Measurements from ENCODE around the gene NOS1. TPM values are rescaled to one million over a fixed set of nuclear protein-coding genes. Genes with fewer than 3 reads are reported as not detected.

NOS1 gene
- total and polyA plus RNA-seq, 4 donors: 0.05 to 0.66 (median 0.22) TPM

DNA sequence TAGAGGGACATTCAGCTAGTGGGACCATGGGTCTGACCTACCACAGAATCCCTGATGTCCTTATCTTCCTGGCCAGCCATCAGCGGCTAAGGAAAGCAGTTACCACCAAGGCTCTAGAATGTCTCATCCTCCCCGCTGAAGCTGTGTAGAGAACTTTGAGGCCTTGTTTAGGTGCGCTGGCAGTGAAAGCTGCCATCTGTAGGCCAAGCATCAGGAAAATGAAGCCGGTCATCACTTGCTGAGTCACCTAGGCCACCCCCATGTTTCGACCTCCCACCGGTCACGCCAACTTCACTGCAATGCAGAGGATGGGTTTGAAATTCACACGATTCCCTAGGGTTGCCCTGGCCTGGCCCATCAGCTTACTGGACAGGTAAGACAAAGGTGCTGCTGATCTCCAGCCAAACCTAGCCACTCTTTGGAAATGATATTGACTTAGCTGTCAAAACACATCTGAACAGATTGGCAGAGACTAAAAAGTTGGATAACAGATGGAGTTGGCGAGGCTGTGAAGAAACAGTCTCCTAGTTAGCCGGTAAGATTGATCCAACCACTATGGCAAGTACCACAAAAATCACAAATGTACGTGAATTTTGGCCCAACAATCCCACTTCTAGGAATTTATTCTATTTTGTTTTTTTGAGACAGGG, 52.0 kb downstream of the NOS1 start:
- Histone ChIP-seq H3K27me3 (ENCODE audit: control insufficient read depth in 1 of 2, insufficient read depth in 2 of 2, low read length in 1 of 2) (no peaks in the 10 kb centered on the region), H3K36me3 (ENCODE audit: control insufficient read depth in 1 of 2, insufficient read depth in 2 of 2, low read length in 1 of 2) (no peaks in the 10 kb centered on the region), H3K9me3 (ENCODE audit: control insufficient read depth, low read length) (no peaks in the 10 kb centered on the region), H3K27ac (ENCODE audit: low read depth in 1 of 2, low read length in 2 of 2) (no peak overlapping the region), H3K4me3 (ENCODE audit: low read length in 2 of 2) (no peak overlapping the region), H3K4me1 (ENCODE audit: control insufficient read depth in 1 of 2, insufficient read depth in 2 of 2, low read length in 2 of 2) (no peaks in the 10 kb centered on the region)
- DNase-seq (no peak), ATAC-seq (ENCODE audit: low FRiP score) (no peak)
- WGBS, 2 donors: 84 to 87% methylated on average over 11 of the region's 11 CpGs
- intact Hi-C loops (cut with DNase I): no loop called here

DNA sequence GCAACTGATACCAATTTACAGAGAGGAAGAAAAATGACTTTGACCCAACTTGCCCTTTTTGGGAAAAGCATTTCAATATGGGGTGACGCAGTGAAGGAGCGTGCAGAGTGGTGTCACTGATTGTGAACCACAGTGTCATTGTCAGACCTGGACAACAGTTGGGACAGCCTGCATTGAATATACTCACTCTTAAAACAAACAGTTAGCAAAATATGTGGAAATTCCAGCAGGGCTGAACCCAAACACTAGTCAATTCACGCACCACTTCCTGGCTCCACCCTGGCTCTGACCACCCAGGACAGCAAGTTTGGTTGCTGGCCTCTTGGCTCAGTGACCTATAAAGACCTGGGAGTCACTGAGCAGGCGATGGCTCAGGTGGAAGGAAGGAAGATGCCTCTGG, 61.3 kb downstream of the NOS1 start:
- H3K4me1 ChIP-seq (ENCODE audit: control insufficient read depth in 1 of 2, insufficient read depth in 2 of 2, low read length in 2 of 2): no peaks in the 10 kb centered on the region
- no peaks in the 10 kb centered on the region for H3K9me3 ChIP-seq (ENCODE audit: control insufficient read depth, low read length)
- H3K27ac ChIP-seq (ENCODE audit: low read depth in 1 of 2, low read length in 2 of 2): no peak overlapping the region
- intact Hi-C loops (cut with DNase I): no loop called here
- DNase-seq (no peak), ATAC-seq (ENCODE audit: low FRiP score) (no peak)
- WGBS, 2 donors: 7 to 20% methylated on average over 4 of the region's 4 CpGs
- no peaks in the 10 kb centered on the region for H3K27me3 ChIP-seq (ENCODE audit: control insufficient read depth in 1 of 2, insufficient read depth in 2 of 2, low read length in 1 of 2)
- H3K4me3 ChIP-seq (ENCODE audit: low read length in 2 of 2): no peak overlapping the region
- no peaks in the 10 kb centered on the region for H3K36me3 ChIP-seq (ENCODE audit: control insufficient read depth in 1 of 2, insufficient read depth in 2 of 2, low read length in 1 of 2)

DNA sequence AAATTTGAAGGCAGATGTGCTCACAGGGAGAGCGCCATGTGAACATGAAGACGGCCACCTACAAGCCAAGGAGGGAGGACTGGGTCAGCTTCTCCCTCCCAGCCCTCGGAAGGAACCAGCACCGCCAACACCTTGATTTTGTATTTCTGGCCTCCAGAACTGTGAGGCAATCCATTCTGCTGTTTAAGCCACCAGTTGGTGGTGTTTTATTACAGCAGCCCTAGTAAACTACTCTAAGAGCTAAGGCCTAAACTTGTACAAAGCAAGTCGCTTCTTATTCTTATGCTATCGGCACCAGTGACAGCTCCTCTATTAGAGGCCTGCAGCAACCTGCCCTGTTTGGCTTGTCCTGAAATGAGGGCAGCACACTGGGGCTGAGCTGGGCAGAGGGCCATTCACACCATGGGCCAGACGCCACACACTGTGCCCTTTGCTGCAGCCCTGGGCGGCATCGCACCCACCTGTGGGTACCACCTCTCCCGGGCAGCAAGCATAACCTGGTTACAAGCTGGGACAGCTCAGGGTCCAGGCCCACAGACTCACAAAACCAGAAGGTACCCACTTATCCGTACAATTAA, 62.7 kb downstream of the NOS1 start:
- no peak overlapping the region for H3K4me3 ChIP-seq (ENCODE audit: low read length in 2 of 2)
- WGBS, 2 donors: 80 to 90% methylated on average over 11 of the region's 11 CpGs
- H3K27ac ChIP-seq (ENCODE audit: low read depth in 1 of 2, low read length in 2 of 2): no peak overlapping the region
- no peak for ATAC-seq (ENCODE audit: low FRiP score)
- no peaks in the 10 kb centered on the region for H3K27me3 ChIP-seq (ENCODE audit: control insufficient read depth in 1 of 2, insufficient read depth in 2 of 2, low read length in 1 of 2)
- DNase-seq: no peak
- no peaks in the 10 kb centered on the region for H3K9me3 ChIP-seq (ENCODE audit: control insufficient read depth, low read length)
- no peaks in the 10 kb centered on the region for H3K36me3 ChIP-seq (ENCODE audit: control insufficient read depth in 1 of 2, insufficient read depth in 2 of 2, low read length in 1 of 2)
- intact Hi-C loops (cut with DNase I): no loop called here
- H3K4me1 ChIP-seq (ENCODE audit: control insufficient read depth in 1 of 2, insufficient read depth in 2 of 2, low read length in 2 of 2): no peaks in the 10 kb centered on the region

DNA sequence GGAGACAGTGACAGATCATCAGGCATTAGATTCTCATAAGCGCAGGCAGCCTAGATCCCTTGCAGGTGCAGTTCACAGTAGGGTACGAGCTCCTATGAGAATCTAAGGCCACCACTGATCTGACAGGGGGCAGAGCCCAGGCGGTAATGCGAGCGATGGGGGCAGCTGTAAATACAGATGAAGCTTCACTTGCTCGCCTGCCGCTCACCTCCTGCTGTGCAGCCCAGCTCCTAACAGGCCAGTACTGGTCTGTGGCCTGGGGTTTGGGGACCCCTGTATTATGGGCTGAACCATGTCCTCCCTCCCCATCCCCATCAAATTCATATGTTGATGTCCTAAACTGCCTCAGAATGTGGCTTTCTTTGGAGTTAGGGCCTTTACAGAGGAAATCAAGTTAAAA, 63.2 kb downstream of the NOS1 start:
- no peak overlapping the region for H3K27ac ChIP-seq (ENCODE audit: low read depth in 1 of 2, low read length in 2 of 2)
- ATAC-seq (ENCODE audit: low FRiP score) (no peak), DNase-seq (no peak)
- 82 to 87% methylated on average over 7 of the region's 7 CpGs for WGBS, 2 donors
- no peak overlapping the region for H3K4me3 ChIP-seq (ENCODE audit: low read length in 2 of 2)
- intact Hi-C loops (cut with DNase I): no loop called here
- no peaks in the 10 kb centered on the region for H3K9me3 ChIP-seq (ENCODE audit: control insufficient read depth, low read length)
- H3K27me3 ChIP-seq (ENCODE audit: control insufficient read depth in 1 of 2, insufficient read depth in 2 of 2, low read length in 1 of 2): no peaks in the 10 kb centered on the region
- H3K4me1 ChIP-seq (ENCODE audit: control insufficient read depth in 1 of 2, insufficient read depth in 2 of 2, low read length in 2 of 2): no peaks in the 10 kb centered on the region
- no peaks in the 10 kb centered on the region for H3K36me3 ChIP-seq (ENCODE audit: control insufficient read depth in 1 of 2, insufficient read depth in 2 of 2, low read length in 1 of 2)

DNA sequence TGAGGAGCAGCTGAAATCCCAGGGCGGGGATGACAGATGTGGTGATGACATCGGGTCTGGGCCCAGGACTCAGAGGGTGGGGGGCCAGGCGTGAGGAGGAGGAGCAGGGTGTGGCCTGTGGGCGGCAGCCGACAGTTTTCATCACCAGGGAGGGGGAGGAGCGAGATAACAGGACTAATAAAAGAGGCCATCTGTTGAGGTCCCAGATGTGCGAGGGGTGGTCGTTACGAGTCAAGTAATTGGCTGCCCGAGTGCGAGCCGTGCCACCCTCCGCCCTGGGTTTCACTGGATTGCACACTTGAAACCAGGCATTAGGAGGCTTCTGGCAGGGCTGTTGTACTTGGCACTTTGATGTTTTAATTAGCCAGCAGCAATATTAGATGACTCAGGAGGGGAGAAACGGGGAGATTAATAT, 67.2 kb downstream of the NOS1 start:
- no peaks in the 10 kb centered on the region for H3K27me3 ChIP-seq (ENCODE audit: control insufficient read depth in 1 of 2, insufficient read depth in 2 of 2, low read length in 1 of 2)
- ATAC-seq (ENCODE audit: low FRiP score) (no peak), DNase-seq (no peak)
- no peak overlapping the region for H3K4me3 ChIP-seq (ENCODE audit: low read length in 2 of 2)
- H3K27ac ChIP-seq (ENCODE audit: low read depth in 1 of 2, low read length in 2 of 2): no peak overlapping the region
- H3K9me3 ChIP-seq (ENCODE audit: control insufficient read depth, low read length): no peaks in the 10 kb centered on the region
- no peaks in the 10 kb centered on the region for H3K4me1 ChIP-seq (ENCODE audit: control insufficient read depth in 1 of 2, insufficient read depth in 2 of 2, low read length in 2 of 2)
- intact Hi-C loops (cut with DNase I): no loop called here
- no peaks in the 10 kb centered on the region for H3K36me3 ChIP-seq (ENCODE audit: control insufficient read depth in 1 of 2, insufficient read depth in 2 of 2, low read length in 1 of 2)
- 5 to 19% methylated on average over 14 of the region's 14 CpGs for WGBS, 2 donors

DNA sequence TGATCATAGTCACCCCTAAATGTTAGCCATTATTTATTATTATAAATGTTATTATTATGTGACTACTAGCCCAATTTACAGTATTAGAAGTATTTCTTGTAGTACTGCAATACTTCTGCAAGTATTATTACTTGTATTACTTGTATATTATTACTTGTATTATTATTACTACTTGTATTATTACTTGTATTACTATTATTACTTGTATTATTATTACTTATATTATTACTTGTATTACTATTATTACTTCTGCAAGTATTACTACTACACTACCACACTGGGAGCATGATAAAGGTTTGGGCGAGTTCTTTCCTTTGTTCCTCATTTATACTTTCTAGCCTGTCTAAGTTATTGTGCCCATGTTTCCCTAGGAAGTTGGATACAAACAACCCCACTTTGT, 67.9 kb downstream of the NOS1 start:
- intact Hi-C loops (cut with DNase I): no loop called here

DNA sequence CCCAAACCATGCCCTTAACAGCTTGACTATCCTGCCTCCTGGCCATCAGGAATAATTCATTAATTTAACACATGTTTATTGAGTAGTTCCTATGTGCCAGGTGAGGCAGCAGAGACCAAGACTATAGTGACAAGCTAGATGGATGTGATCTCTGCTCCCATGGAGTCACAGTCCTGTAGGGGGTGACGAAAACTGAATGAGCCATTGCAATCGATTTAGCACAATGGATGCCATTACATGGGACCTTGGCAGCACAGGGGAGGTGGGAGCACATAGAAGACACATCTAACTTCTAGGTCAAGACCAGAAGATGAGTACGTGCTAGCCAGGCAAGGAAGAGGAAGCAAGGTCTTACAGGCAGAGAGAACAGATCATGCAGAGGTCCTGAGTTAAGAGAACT, 68.7 kb downstream of the NOS1 start:
- no peak overlapping the region for H3K27ac ChIP-seq (ENCODE audit: low read depth in 1 of 2, low read length in 2 of 2)
- no peaks in the 10 kb centered on the region for H3K36me3 ChIP-seq (ENCODE audit: control insufficient read depth in 1 of 2, insufficient read depth in 2 of 2, low read length in 1 of 2)
- intact Hi-C loops (cut with DNase I): no loop called here
- WGBS, 2 donors: 79 to 85% methylated on average over 3 of the region's 3 CpGs
- no peak for ATAC-seq (ENCODE audit: low FRiP score)
- no peaks in the 10 kb centered on the region for H3K4me1 ChIP-seq (ENCODE audit: control insufficient read depth in 1 of 2, insufficient read depth in 2 of 2, low read length in 2 of 2)
- no peak for DNase-seq
- H3K27me3 ChIP-seq (ENCODE audit: control insufficient read depth in 1 of 2, insufficient read depth in 2 of 2, low read length in 1 of 2): no peaks in the 10 kb centered on the region
- no peaks in the 10 kb centered on the region for H3K9me3 ChIP-seq (ENCODE audit: control insufficient read depth, low read length)
- H3K4me3 ChIP-seq (ENCODE audit: low read length in 2 of 2): no peak overlapping the region

More for the DNA sequence above, 67.9 kb downstream of the NOS1 start:
- no peak overlapping the region for H3K4me3 ChIP-seq (ENCODE audit: low read length in 2 of 2)
- 60 to 62% methylated on average over 1 of the region's 1 CpG for WGBS, 2 donors
- H3K27ac ChIP-seq (ENCODE audit: low read depth in 1 of 2, low read length in 2 of 2): no peak overlapping the region
- ATAC-seq (ENCODE audit: low FRiP score) (no peak), DNase-seq (no peak)
- H3K4me1 ChIP-seq (ENCODE audit: control insufficient read depth in 1 of 2, insufficient read depth in 2 of 2, low read length in 2 of 2): no peaks in the 10 kb centered on the region
- H3K27me3 ChIP-seq (ENCODE audit: control insufficient read depth in 1 of 2, insufficient read depth in 2 of 2, low read length in 1 of 2): no peaks in the 10 kb centered on the region
- no peaks in the 10 kb centered on the region for H3K36me3 ChIP-seq (ENCODE audit: control insufficient read depth in 1 of 2, insufficient read depth in 2 of 2, low read length in 1 of 2)
- H3K9me3 ChIP-seq (ENCODE audit: control insufficient read depth, low read length): no peaks in the 10 kb centered on the region

DNA sequence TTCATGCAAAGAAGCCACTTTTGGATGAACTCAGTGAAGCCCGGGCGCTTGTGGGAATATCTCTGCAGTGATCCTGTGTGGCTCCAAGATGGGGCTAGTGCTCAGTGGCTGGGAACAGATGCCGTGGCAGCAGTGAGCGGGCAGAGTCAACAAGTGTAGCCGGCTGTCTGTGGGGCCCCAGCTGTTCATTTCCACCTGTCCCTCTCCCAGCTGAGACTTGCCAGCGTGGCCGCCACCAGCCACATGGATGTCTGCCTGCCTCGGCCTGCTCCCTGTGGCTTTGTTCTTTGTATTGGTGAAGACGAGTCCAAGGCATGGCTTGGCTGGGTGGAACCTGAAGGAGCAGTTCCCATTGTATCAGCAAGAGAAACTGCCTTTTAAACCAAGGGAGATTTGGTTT, 77.3 kb downstream of the NOS1 start:
- Histone ChIP-seq H3K36me3 (ENCODE audit: control insufficient read depth in 1 of 2, insufficient read depth in 2 of 2, low read length in 1 of 2) (no peaks in the 10 kb centered on the region), H3K9me3 (ENCODE audit: control insufficient read depth, low read length) (no peaks in the 10 kb centered on the region), H3K4me3 (ENCODE audit: low read length in 2 of 2) (no peak overlapping the region), H3K27ac (ENCODE audit: low read depth in 1 of 2, low read length in 2 of 2) (no peak overlapping the region), H3K27me3 (ENCODE audit: control insufficient read depth in 1 of 2, insufficient read depth in 2 of 2, low read length in 1 of 2) (no peaks in the 10 kb centered on the region), H3K4me1 (ENCODE audit: control insufficient read depth in 1 of 2, insufficient read depth in 2 of 2, low read length in 2 of 2) (no peaks in the 10 kb centered on the region)
- DNase-seq (no peak), ATAC-seq (ENCODE audit: low FRiP score) (no peak)
- 75 to 80% methylated on average over 9 of the region's 9 CpGs for WGBS, 2 donors
- intact Hi-C loops (cut with DNase I): no loop called here

DNA sequence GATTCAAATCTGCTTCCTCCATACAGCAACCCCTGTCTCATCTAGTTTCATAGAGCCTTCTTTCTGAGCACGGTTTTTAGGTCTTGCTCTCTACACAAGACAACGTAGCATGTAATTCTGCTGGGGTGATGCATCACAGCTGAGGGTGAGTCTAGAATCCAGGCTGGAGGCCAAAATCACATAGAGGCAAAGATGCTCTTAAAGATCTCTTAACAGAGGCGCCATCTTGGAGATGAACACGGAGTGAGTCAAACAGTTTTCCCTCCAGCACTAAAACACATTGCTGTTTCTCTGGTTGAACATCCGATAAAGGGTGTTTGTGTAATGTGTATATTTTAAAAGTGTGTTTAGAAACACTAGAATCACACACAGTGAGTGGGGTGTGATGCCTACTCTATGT, 78.9 kb downstream of the NOS1 start:
- Histone ChIP-seq H3K27ac (ENCODE audit: low read depth in 1 of 2, low read length in 2 of 2) (no peak overlapping the region), H3K9me3 (ENCODE audit: control insufficient read depth, low read length) (no peaks in the 10 kb centered on the region), H3K4me3 (ENCODE audit: low read length in 2 of 2) (no peak overlapping the region), H3K27me3 (ENCODE audit: control insufficient read depth in 1 of 2, insufficient read depth in 2 of 2, low read length in 1 of 2) (no peaks in the 10 kb centered on the region), H3K36me3 (ENCODE audit: control insufficient read depth in 1 of 2, insufficient read depth in 2 of 2, low read length in 1 of 2) (no peaks in the 10 kb centered on the region), H3K4me1 (ENCODE audit: control insufficient read depth in 1 of 2, insufficient read depth in 2 of 2, low read length in 2 of 2) (no peaks in the 10 kb centered on the region)
- intact Hi-C loops (cut with DNase I): no loop called here
- DNase-seq: no peak
- ATAC-seq (ENCODE audit: low FRiP score): no peak
- WGBS, 2 donors: 86 to 87% methylated on average over 5 of the region's 5 CpGs
